Esophagus muscularis mucosa (tissue), 3 donors: ENCODE results near the gene FAM114A1.
"Not testable (repeated sequence)": the region's sequence is repeated elsewhere in the genome, so short reads cannot be mapped to it uniquely, and the experiment has no call there.

Experiments
- CTCF ChIP-seq, 3 experiments: fragments of 200-600 bp in 2 of 3; fragments of 450-650 bp in 1 of 3; sonication (generic) in 2 of 3; IDR thresholded peaks; one replicate each; pipeline ENCODE4 v1.5.1; 2017 to 2019; ENCODE audit warnings: antibody characterized with exemption in 3 of 3, mild to moderate bottlenecking in 2 of 3, moderate library complexity in 1 of 3
- POLR2A ChIP-seq: fragments of 450-650 bp; IDR thresholded peaks from one replicate; pipeline ENCODE4 v1.6.1; 2017; ENCODE audit warnings: antibody characterized with exemption, moderate library complexity, mild to moderate bottlenecking, low read depth
- POLR2AphosphoS5 ChIP-seq, 2 donors: sonication (generic); formaldehyde crosslinking; IDR thresholded peaks; one replicate each; pipeline ENCODE4 v1.6.1; 2017; ENCODE audit warnings: antibody characterized with exemption in 2 of 2

- not testable (repeated sequence) for TF ChIP-seq POLR2A; CTCF (IDR thresholded peaks at IDR 0.05); POLR2AphosphoS5 (IDR thresholded peaks at IDR 0.05)
These were observed 48.7 kb downstream of the FAM114A1 start for GRCh38 chr4:38916267-38916666.
